ENCODE results near the gene ADCY3. TPM values are rescaled to one million over a fixed set of nuclear protein-coding genes. Genes with fewer than 3 reads are reported as not detected.
A peak's percentile ranks its signal among the peaks of the same experiment; 100 is the strongest.

ADCY3 gene
- total and polyA plus RNA-seq, 9 of the 15 experiments (the other 6 are each of a cell fraction or from before 2014, with no cell fraction given) = 1.5 to 54.8 (median 26.3) TPM

- CTCF ChIA-PET (ENCODE audit: low intra/inter-chr PET ratio) = no interaction called here
- in situ Hi-C loops (cut with MboI) = no loop called here
- no peak for ATAC-seq
- TF ChIP-seq SMC3 (conservative IDR thresholded peaks at IDR 0.05; ENCODE audit: insufficient read depth, low read depth, low read length) (no peak), CEBPZ (IDR thresholded peaks at IDR 0.05; ENCODE audit: borderline replicate concordance, low read depth, low read length) (no peak), IRF9 (tag; IDR thresholded peaks at IDR 0.05) (no peak), BCL6 (CRISPR knock-in tag; IDR thresholded peaks at IDR 0.05) (no peak), DLX4 (CRISPR knock-in tag; IDR thresholded peaks at IDR 0.05) (no peak), BHLHE40 (IDR thresholded peaks at IDR 0.05; ENCODE audit: low read length) (no peak), E2F3 (CRISPR knock-in tag; IDR thresholded peaks at IDR 0.05) (no peak), HDGF (IDR thresholded peaks at IDR 0.05) (no peak), NR2C2 (CRISPR knock-in tag; IDR thresholded peaks at IDR 0.05) (no peak), NR2C2 (tag; IDR thresholded peaks at IDR 0.05) (no peak), HNRNPH1 (optimal IDR thresholded peaks at IDR 0.05; ENCODE audit: low read depth, low read length) (no peak), ZNF639 (CRISPR knock-in tag; conservative IDR thresholded peaks at IDR 0.05 in 1 of 2, IDR thresholded peaks at IDR 0.05 in 1 of 2) (no peak), SAP30 (IDR thresholded peaks at IDR 0.05; ENCODE audit: borderline replicate concordance, insufficient read depth, low read depth, low read length, poor library complexity, severe bottlenecking) (no peak), KLF16 (IDR thresholded peaks at IDR 0.05) (no peak), FOXJ3 (CRISPR knock-in tag; IDR thresholded peaks at IDR 0.05) (no peak), RBM25 (IDR thresholded peaks at IDR 0.05; ENCODE audit: low read depth, low read length, severe bottlenecking) (no peak)
Measured at GRCh38 chr2:24878341-24878740, 41.7 kb downstream of the ADCY3 start.

More at GRCh38 chr2:24878341-24878740, 41.7 kb downstream of the ADCY3 start:
- Histone ChIP-seq H3K9ac (ENCODE audit: insufficient read depth in 1 of 2, low read depth in 2 of 2, low read length in 2 of 2) (peak overlapping the region in 1 of 2 experiments; percentile 53; a peak in 2 of 4 replicates), H4K20me1 (replicated peaks; ENCODE audit: control insufficient read depth, insufficient read depth, low read length) (peaks cover 2% of the 10 kb centered on the region; the same call in 1 of the 2 replicates), H3K9me1 (ENCODE audit: control insufficient read depth, insufficient read depth, low read length) (no peaks in the 10 kb centered on the region), H2AFZ (ENCODE audit: low read depth, low read length) (no peak overlapping the region), H3K4me3 (no peak overlapping the region), H3K27me3 (ENCODE audit: control insufficient read depth in 2 of 2, insufficient read depth in 2 of 2, low read length in 2 of 2) (no peaks in the 10 kb centered on the region), H3K79me2 (ENCODE audit: control insufficient read depth, insufficient read depth, low read length) (peaks cover 3% of the 10 kb centered on the region; the same call in 1 of the 3 replicates), H3K4me2 (ENCODE audit: insufficient read depth, low read length) (no peak overlapping the region), H3K4me1 (replicated peaks in 1 of 2; ENCODE audit: control insufficient read depth in 2 of 2, insufficient read depth in 2 of 2, low read length in 2 of 2) (peaks cover 3 to 14% of the 10 kb centered on the region in 2 experiments; a peak in 3 of 5 replicates), H3K9me3 (replicated peaks; ENCODE audit: control insufficient read depth, insufficient read depth, low read depth, low read length) (no peaks in the 10 kb centered on the region), H3K36me3 (ENCODE audit: control insufficient read depth, insufficient read depth, low read length) (no peaks in the 10 kb centered on the region), H3K27ac (ENCODE audit: extremely low read depth, low read depth, low read length) (no peak overlapping the region)
- intact Hi-C loops (cut with micrococcal nuclease) = no loop called here
- no TSS peak for BruUV-seq (replicated peaks)
- WGBS (ENCODE audit: insufficient coverage, low coverage, missing lambda C conversion rate) = 90% methylated on average over 6 of the region's 10 CpGs
- DNase-seq (ENCODE audit: extremely low read depth in 1 of 4, low spot score in 3 of 4) (no peak), FAIRE-seq (no peak)
- POLR2A ChIA-PET = no interaction called here
